Urinary bladder (tissue), 4 donors: ENCODE results near the gene ADAM23. TPM values are rescaled to one million over a fixed set of nuclear protein-coding genes. Genes with fewer than 3 reads are reported as not detected.

Source experiments
- DNase-seq: peaks from one replicate; pipeline ENCODE4 v3.0.0-alpha.2; 2015; ENCODE audit errors: extremely low spot score
- H3K27ac ChIP-seq: one replicate; pipeline ENCODE4 v1.5.1; 2013; ENCODE audit warnings: low read depth, mild to moderate bottlenecking, moderate library complexity
- H3K36me3 ChIP-seq: one replicate; pipeline ENCODE4 v1.6.1; 2013; ENCODE audit warnings: mild to moderate bottlenecking, moderate library complexity; ENCODE audit not compliant: insufficient read depth
- H3K4me1 ChIP-seq: one replicate; pipeline ENCODE4 v1.6.1; 2013; ENCODE audit warnings: mild to moderate bottlenecking, moderate library complexity; ENCODE audit not compliant: insufficient read depth
- H3K4me3 ChIP-seq: one replicate; pipeline ENCODE4 v1.5.1; 2013; ENCODE audit warnings: low read depth, low read length
- WGBS: extraction: QIAGEN DNeasy Blood & Tissue Kit; methylation state at CpG from one replicate; pipeline ENCODE4 v1.1.7; 2013; 5-methylcytosine and 5-hydroxymethylcytosine counted together
- polyA plus RNA-seq: library from polyadenylated mRNA; stranded (reverse); fragments of 200-250 nt; gene quantifications from one replicate; pipeline ENCODE4 v1.2.3, GENCODE V29; 2013
- total RNA-seq: library from RNA; depleted of rRNA; stranded (reverse); fragments of >200 nt; gene quantifications from one replicate; pipeline ENCODE4 v1.2.3, GENCODE V29; 2014
- donor health status: healthy with polysubstance abuse.
- donor health status: healthy.

The ADAM23 gene
- total and polyA plus RNA-seq, 2 donors: 2.4 to 7.4 TPM

DNA sequence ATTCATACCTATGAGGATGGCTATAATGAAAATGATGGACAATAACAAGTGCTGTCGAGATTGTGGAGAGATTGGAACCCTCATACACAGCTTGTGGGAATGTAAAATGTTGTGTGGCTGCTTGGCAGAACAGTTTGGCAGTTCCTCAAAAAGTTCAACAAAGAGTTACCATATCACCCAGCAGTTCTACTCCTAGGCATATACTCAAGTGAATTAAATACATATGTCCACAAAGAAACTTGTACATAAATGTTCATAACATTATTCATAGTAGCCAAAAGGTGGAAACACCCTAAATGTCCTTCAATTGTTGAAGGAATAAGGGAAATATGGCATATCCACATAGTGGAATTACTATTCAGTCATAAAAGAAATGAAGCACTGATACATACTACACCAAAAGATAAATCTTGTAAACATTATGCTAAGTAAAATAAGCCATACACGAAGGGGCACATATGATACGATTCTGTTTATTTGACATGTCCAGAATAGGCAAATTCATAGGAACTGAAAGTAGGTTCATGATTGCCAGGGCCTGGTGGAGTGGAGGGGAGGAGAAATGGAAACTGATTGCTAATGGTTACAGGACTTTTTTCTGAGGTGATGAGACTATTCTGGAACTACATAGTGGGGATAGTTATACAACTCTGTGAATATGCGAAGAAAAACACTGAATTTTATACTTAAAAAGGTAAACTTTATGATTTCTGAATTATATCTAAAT lies 92.1 kb downstream of the ADAM23 start:
- H3K36me3 ChIP-seq: no peaks in the 10 kb centered on the region
- 68% methylated on average over 4 of the region's 4 CpGs for WGBS
- no peak overlapping the region for H3K4me3 ChIP-seq
- no peaks in the 10 kb centered on the region for H3K4me1 ChIP-seq
- H3K27ac ChIP-seq: no peak overlapping the region
- DNase-seq: no peak

- Histone ChIP-seq H3K27ac (no peak overlapping the region), H3K4me3 (no peak overlapping the region), H3K36me3 (no peaks in the 10 kb centered on the region), H3K4me1 (no peaks in the 10 kb centered on the region)
- no peak for DNase-seq
- WGBS: 98% methylated on average over 4 of the region's 4 CpGs
These were observed 97.4 kb downstream of the ADAM23 start for GRCh38 chr2:206540757-206541156.

DNA sequence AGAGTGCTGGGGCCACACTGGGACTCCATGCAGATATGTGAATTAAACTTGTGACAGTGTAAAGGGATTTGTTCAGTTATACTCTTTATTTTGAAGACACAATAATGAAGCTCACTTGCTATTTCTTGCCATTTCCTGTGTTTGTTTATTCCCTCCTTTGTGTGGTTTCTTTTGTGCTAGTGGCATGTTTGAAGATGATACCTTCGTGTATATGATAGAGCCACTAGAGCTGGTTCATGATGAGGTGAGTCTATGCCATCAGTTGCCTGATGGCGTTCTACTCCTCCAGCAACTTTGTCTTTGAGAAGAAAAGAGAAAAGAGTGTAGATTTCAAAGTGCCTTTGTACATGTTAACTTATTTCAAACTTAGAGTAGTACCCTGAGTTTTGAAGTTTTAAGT lies 99.7 kb downstream of the ADAM23 start:
- 83% methylated on average over 2 of the region's 2 CpGs for WGBS
- no peak overlapping the region for H3K27ac ChIP-seq
- H3K4me1 ChIP-seq: no peaks in the 10 kb centered on the region
- H3K36me3 ChIP-seq: no peaks in the 10 kb centered on the region
- no peak overlapping the region for H3K4me3 ChIP-seq
- DNase-seq: no peak

- Histone ChIP-seq H3K27ac (no peak overlapping the region), H3K36me3 (no peaks in the 10 kb centered on the region), H3K4me3 (no peak overlapping the region), H3K4me1 (no peaks in the 10 kb centered on the region)
- DNase-seq: no peak
- WGBS: 88% methylated on average over 5 of the region's 5 CpGs
These were observed 105.1 kb downstream of the ADAM23 start for GRCh38 chr2:206548383-206548782.

GRCh38 chr2:206555721-206556120 lies 112.4 kb downstream of the ADAM23 start:
- Histone ChIP-seq H3K36me3 (no peaks in the 10 kb centered on the region), H3K27ac (no peak overlapping the region), H3K4me1 (no peaks in the 10 kb centered on the region), H3K4me3 (no peak overlapping the region)
- DNase-seq: no peak

DNA sequence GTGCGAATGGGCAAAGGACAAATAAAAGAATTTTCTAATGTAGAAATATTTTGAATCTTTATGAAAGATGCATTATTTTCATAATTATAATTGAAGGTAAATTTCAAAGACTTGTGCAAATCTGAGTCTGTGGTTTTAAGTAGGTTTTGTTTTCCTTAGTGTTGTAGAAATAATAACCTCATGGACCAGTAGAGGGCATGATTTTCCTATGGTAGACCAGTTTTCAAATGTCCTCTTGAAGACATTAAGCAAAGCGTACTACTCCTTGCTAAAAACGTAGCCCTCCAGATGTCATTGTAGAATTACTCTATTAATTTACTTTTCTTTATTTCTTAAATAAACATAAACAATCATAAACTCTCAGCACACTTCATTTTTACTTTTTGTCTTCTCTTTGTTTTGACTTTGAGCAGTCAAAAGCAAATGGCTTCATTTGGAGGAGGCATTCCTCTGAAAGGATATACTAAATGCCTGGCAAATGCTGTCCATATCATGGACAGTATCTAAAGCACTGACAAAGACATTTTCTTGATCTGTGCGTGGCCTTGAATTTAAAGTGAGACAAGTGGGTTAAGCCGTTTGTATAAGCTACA lies 113.1 kb downstream of the ADAM23 start:
- H3K27ac ChIP-seq: no peak overlapping the region
- no peaks in the 10 kb centered on the region for H3K4me1 ChIP-seq
- H3K36me3 ChIP-seq: no peaks in the 10 kb centered on the region
- no peak for DNase-seq
- WGBS: 58% methylated on average over 5 of the region's 5 CpGs
- H3K4me3 ChIP-seq: no peak overlapping the region

GRCh38 chr2:206557321-206557720 lies 114.0 kb downstream of the ADAM23 start:
- Histone ChIP-seq H3K36me3 (no peaks in the 10 kb centered on the region), H3K27ac (no peak overlapping the region), H3K4me3 (no peak overlapping the region), H3K4me1 (no peaks in the 10 kb centered on the region)
- 96% methylated on average over 4 of the region's 4 CpGs for WGBS
- no peak for DNase-seq

- 92% methylated on average over 2 of the region's 2 CpGs for WGBS
- H3K27ac ChIP-seq: no peak overlapping the region
- no peaks in the 10 kb centered on the region for H3K4me1 ChIP-seq
- no peak for DNase-seq
- H3K4me3 ChIP-seq: no peak overlapping the region
- H3K36me3 ChIP-seq: no peaks in the 10 kb centered on the region
These were observed 115.2 kb downstream of the ADAM23 start for GRCh38 chr2:206558492-206558891.

- Histone ChIP-seq H3K36me3 (no peaks in the 10 kb centered on the region), H3K4me3 (no peak overlapping the region), H3K27ac (no peak overlapping the region), H3K4me1 (no peaks in the 10 kb centered on the region)
- 95% methylated on average over 1 of the region's 1 CpG for WGBS
- DNase-seq: no peak
These were observed 118.6 kb downstream of the ADAM23 start for GRCh38 chr2:206561962-206562361.

DNA sequence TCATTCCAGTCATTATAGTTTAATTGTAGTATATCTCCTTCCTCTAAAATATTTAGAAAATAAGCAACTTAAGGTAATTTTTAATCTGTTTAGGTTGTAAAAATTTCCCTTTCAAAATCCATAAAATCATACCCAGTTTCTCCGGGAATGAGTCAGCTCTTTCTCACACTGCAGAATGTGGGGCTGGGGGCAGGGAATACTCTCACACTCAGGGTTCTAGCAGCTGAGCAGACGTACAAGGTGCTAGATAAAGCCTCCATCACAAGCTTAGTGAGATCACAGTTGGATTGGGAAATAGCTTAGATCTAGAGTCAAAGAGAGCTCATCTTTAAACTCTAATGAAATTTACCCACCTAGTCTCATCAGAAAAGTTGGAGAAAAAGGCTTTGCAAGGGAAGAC lies 119.0 kb downstream of the ADAM23 start:
- no peaks in the 10 kb centered on the region for H3K4me1 ChIP-seq
- DNase-seq: no peak
- no peaks in the 10 kb centered on the region for H3K36me3 ChIP-seq
- H3K4me3 ChIP-seq: no peak overlapping the region
- WGBS: 83% methylated on average over 2 of the region's 2 CpGs
- H3K27ac ChIP-seq: no peak overlapping the region

- H3K4me3 ChIP-seq: no peak overlapping the region
- WGBS: 86% methylated on average over 2 of the region's 2 CpGs
- no peaks in the 10 kb centered on the region for H3K4me1 ChIP-seq
- no peak overlapping the region for H3K27ac ChIP-seq
- DNase-seq: no peak
- H3K36me3 ChIP-seq: no peaks in the 10 kb centered on the region
These were observed 120.0 kb downstream of the ADAM23 start for GRCh38 chr2:206563374-206563773.

DNA sequence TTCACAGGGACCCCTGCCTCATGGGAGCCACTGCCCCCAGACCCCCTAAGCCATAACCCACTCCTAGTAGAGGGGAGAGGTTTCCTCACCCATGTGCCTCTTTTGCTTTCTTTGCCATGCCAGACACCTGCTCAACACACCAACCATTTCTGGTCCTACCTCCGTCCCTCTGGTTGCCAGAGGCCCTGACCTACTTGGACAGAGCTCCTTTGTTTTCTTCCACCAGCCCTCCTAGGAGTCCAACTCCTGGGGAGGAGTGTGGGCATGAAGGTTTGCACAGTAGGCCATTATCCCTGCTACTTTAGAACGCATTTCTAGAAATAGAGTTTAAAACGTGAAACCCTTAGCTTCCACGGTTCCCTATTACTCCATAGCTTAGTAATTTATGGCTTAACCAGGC lies 122.3 kb downstream of the ADAM23 start:
- no peak overlapping the region for H3K27ac ChIP-seq
- DNase-seq: no peak
- WGBS: 82% methylated on average over 4 of the region's 4 CpGs
- no peaks in the 10 kb centered on the region for H3K36me3 ChIP-seq
- no peaks in the 10 kb centered on the region for H3K4me1 ChIP-seq
- H3K4me3 ChIP-seq: no peak overlapping the region

GRCh38 chr2:206569470-206569869 lies 126.1 kb downstream of the ADAM23 start:
- H3K36me3 ChIP-seq: no peaks in the 10 kb centered on the region
- no peak overlapping the region for H3K27ac ChIP-seq
- no peak for DNase-seq
- no peak overlapping the region for H3K4me3 ChIP-seq
- 93% methylated on average over 3 of the region's 3 CpGs for WGBS
- H3K4me1 ChIP-seq: no peaks in the 10 kb centered on the region

GRCh38 chr2:206570199-206570598 lies 126.9 kb downstream of the ADAM23 start:
- no peaks in the 10 kb centered on the region for H3K4me1 ChIP-seq
- no peaks in the 10 kb centered on the region for H3K36me3 ChIP-seq
- H3K27ac ChIP-seq: no peak overlapping the region
- DNase-seq: no peak
- no peak overlapping the region for H3K4me3 ChIP-seq
